Cardiac muscle cell (in vitro differentiated cells and primary cell): ENCODE results near the gene BCAR3. TPM values are rescaled to one million over a fixed set of nuclear protein-coding genes. Genes with fewer than 3 reads are reported as not detected.

Experiments used
- DNase-seq, 2 donors: peaks; one replicate each; pipeline versions ENCODE4 v3.0.0 to v3.0.0-alpha.2; 2010 to 2017; ENCODE audit warnings: low read depth in 1 of 2, low spot score in 1 of 2
- H3K27ac ChIP-seq: fragments of 200-600 bp; sonication (generic); 2 replicates; pipeline ENCODE4 v1.5.1; 2016
- H3K27me3 ChIP-seq: fragments of 200-600 bp; sonication (generic); 2 replicates; pipeline ENCODE4 v1.6.0; 2016; ENCODE audit warnings: control low read depth
- H3K36me3 ChIP-seq: fragments of 200-600 bp; sonication (generic); 2 replicates; pipeline ENCODE4 v1.5.1; 2016; ENCODE audit warnings: control low read depth
- H3K4me1 ChIP-seq: fragments of 200-600 bp; sonication (generic); 2 replicates; pipeline ENCODE4 v1.8.1; 2017; ENCODE audit warnings: low read depth, mild to moderate bottlenecking, mixed run types
- H3K4me3 ChIP-seq: fragments of 200-600 bp; sonication (generic); 2 replicates; pipeline ENCODE4 v1.5.1; 2016; ENCODE audit warnings: mild to moderate bottlenecking
- H3K9me3 ChIP-seq: fragments of 200-600 bp; sonication (generic); 2 replicates; pipeline ENCODE4 v1.5.1; 2017; ENCODE audit warnings: low read depth, mild to moderate bottlenecking, control low read depth
- polyA plus RNA-seq: library from polyadenylated mRNA; unstranded; fragments of >200 nt; fragmentation: Nextera tagmentation; extraction: Ambion mirVana; gene quantifications from 2 replicates; pipeline ENCODE4 v1.2.1, GENCODE V29; 2016
- total RNA-seq: library from RNA; depleted of rRNA; stranded (reverse); fragments of >200 nt; gene quantifications from 2 replicates; pipeline ENCODE4 v1.2.3, GENCODE V29; 2016
- TF ChIP-seq, protein P1 (sequence below): IDR thresholded peaks from 2 replicates; pipeline ENCODE4 v1.5.1; 2012; ENCODE audit warnings: low read depth, mild to moderate bottlenecking, low read length

The BCAR3 gene
- total and polyA plus RNA-seq, 2 experiments from 2014 or later = 1.5 to 4.5 TPM

DNA sequence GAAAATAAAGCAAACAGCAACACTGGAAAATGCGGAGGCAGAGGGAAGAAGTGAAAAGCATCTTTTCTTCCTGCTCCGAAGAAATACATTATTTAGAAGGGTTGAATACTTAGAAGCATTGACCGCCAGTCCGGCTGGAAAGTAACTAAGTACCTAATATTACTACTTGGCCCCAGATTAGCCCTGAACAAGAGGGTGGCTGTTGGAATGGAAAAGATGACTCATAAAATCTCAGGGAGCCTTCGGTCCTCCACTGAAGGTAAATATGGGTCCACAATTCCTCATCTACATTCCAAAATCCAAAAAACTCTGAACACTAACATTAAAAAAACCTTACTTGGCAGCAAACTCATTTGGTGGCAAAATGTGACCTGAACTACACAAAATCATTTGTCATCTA, 40.1 kb downstream of the BCAR3 start:
- Histone ChIP-seq H3K9me3 (no peaks in the 10 kb centered on the region), H3K27ac (no peak overlapping the region), H3K36me3 (no peaks in the 10 kb centered on the region), H3K4me3 (no peak overlapping the region), H3K4me1 (no peaks in the 10 kb centered on the region), H3K27me3 (no peaks in the 10 kb centered on the region)
- DNase-seq = peak in 1 of 2 donors; percentile 53
- TF ChIP-seq, protein P1, sequence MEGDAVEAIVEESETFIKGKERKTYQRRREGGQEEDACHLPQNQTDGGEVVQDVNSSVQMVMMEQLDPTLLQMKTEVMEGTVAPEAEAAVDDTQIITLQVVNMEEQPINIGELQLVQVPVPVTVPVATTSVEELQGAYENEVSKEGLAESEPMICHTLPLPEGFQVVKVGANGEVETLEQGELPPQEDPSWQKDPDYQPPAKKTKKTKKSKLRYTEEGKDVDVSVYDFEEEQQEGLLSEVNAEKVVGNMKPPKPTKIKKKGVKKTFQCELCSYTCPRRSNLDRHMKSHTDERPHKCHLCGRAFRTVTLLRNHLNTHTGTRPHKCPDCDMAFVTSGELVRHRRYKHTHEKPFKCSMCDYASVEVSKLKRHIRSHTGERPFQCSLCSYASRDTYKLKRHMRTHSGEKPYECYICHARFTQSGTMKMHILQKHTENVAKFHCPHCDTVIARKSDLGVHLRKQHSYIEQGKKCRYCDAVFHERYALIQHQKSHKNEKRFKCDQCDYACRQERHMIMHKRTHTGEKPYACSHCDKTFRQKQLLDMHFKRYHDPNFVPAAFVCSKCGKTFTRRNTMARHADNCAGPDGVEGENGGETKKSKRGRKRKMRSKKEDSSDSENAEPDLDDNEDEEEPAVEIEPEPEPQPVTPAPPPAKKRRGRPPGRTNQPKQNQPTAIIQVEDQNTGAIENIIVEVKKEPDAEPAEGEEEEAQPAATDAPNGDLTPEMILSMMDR = no peak

DNA sequence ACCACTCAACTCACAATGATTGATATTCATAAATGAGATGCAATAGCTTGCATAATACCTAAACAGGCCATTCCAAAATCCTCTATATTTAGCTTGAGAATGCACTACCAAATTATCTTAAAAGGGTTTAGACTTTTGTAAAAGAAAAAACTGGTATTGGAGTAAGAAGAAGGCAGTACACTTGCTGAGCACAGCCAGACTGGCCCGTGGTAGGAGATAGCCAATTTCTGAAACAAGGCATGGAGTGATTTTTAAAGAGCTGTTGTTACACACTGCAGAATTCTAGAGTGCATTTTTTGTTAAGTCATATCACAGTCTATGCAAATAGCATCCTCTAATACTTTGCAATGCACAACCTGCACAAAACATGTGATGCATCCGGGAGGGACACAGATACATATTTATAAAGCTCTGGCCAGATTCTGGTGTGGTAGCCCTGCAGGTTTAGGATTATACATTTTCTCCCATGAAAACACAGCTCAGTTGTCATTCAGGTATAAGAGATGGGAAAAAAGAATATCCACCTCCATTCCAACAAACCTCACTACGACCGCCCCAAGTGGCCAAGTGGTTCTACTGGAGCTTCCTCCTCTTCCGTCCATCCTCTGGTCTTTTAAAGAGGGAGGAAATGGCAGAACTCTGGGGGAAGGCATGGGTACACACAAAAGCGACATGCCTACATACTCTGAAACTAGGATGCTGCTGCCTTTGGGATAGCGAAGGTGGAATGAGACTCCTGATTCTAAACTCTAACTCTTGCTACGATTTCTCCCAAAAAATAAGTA, 40.8 kb downstream of the BCAR3 start:
- no peak overlapping the region for H3K27ac ChIP-seq
- H3K4me3 ChIP-seq = no peak overlapping the region
- no peaks in the 10 kb centered on the region for H3K36me3 ChIP-seq
- H3K27me3 ChIP-seq = no peaks in the 10 kb centered on the region
- DNase-seq = no peak
- TF ChIP-seq, protein P1 = no peak
- H3K9me3 ChIP-seq = no peaks in the 10 kb centered on the region
- H3K4me1 ChIP-seq = no peaks in the 10 kb centered on the region

DNA sequence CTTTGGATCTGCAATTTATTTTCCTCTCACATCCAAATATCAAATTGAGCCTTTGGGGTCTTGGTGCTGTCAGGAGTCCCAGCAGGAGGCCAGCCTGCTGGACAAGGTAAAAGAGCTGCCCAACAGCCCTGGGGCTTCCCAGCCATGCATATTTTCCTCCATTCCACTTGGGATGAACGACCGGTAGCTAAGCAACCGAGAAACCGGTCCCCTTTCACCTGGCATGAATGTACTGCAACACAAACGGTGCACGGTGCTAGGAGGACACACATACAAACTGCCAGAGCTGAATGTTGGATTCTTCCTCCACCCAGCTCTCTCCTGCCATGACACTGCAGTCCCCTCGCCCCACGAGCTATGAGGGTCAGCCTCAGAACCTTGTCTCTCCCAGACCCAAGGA, 42.7 kb downstream of the BCAR3 start:
- no peaks in the 10 kb centered on the region for H3K4me1 ChIP-seq
- no peak overlapping the region for H3K4me3 ChIP-seq
- no peak overlapping the region for H3K27ac ChIP-seq
- DNase-seq = no peak
- TF ChIP-seq, protein P1 = no peak
- no peaks in the 10 kb centered on the region for H3K9me3 ChIP-seq
- H3K27me3 ChIP-seq = no peaks in the 10 kb centered on the region
- no peaks in the 10 kb centered on the region for H3K36me3 ChIP-seq

DNA sequence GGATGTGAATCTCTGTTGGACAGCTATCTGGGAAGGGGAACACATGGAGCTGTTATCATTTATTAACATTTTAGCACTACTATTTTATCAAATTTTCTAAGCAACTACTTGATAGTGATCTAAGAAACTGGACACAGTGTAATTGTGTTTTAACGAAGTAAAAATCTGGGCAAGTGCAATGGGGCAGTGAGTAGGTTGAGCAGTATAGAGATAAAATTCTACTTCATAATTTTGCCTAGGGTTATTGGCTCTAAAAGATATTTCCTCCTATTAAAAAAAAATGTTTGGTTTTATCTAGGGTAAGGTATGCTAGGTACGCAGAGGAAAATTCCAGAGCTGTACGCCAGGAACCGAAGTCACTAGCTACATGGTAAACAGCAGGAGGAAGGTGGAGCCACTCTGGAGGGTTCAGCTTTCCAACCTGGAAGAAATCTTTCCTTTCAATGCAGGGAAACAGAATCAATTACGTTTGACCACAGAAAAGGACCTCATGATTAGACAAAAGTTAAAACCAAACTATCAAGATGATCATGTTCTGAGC, 43.3 kb downstream of the BCAR3 start:
- Histone ChIP-seq H3K4me3 (no peak overlapping the region), H3K27ac (no peak overlapping the region), H3K4me1 (no peaks in the 10 kb centered on the region), H3K27me3 (no peaks in the 10 kb centered on the region), H3K9me3 (no peaks in the 10 kb centered on the region), H3K36me3 (no peaks in the 10 kb centered on the region)
- TF ChIP-seq, protein P1 = no peak
- DNase-seq = no peak

DNA sequence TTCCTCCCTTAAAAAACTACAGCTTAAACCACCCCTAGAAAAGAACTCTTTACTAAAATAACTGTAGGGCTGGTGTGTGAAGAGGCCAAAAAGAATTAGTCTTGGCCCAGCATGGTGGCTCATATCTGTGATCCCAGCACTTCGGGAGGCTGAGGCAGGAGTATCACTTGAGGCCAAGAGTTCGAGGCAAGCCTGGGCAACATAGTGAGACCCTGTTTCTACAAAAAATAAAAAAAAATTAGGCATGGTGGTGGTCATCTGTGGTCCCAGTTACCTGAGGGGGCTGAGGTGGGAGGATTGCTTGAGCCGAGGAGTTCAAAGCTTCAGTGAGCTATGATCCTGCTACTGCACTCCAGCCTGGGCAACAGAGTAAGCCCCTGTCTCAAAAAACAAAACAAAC, 44.9 kb downstream of the BCAR3 start:
- no peak for DNase-seq
- H3K9me3 ChIP-seq = no peaks in the 10 kb centered on the region
- no peaks in the 10 kb centered on the region for H3K36me3 ChIP-seq
- H3K27me3 ChIP-seq = no peaks in the 10 kb centered on the region
- H3K4me3 ChIP-seq = no peak overlapping the region
- no peak overlapping the region for H3K27ac ChIP-seq
- no peaks in the 10 kb centered on the region for H3K4me1 ChIP-seq
- TF ChIP-seq, protein P1 = no peak
